ENCODE measurements around the gene SAP25.
A peak's percentile ranks its signal among the peaks of the same experiment; 100 is the strongest.

DNA sequence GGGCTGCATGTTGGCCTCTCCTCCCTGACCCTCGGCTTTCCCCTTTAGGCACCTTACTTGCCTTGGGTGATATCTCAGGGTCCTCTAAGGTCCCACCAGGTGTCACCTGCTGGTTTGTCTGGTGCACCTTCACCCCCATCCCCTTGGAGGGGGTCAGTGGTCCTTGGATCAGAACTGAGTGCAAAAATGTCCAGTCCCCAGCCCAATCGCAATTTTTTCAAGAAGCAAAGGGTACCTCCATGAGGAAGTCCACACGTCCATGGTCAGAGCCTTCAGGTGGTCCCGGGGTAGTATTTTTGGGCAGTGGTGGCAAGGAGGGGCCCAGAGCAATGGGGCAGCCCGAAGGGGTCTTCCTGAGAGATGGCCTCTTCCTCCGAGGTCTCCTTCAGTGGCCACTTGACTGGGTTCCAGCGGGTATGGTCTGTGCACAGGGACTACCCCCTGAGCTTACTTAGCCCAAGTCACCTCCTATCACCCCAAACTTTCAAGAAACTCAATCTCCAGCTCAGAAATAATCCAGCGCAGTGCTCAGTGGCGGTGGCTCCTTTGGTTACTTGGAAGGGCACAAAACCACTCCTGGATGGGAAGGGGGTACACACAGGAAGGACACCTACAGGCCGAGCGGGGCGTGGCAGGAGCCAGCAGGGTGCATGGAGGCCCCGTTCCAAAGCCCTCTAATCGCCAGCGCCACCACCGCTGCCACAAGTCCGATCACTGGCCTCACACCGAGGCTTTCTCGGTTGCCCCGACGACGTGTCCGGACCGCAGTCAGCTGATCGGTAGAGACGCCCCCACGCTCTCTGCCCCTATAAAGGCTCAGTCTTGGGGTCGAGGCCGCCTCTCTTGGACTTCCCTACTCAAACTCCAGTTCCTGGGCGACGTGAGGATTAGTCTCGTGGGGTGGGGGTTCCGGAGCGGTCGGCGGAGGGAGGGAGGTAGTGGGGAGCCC lies 4.5 kb downstream of the SAP25 start:
- TF ChIP-seq, protein P1, sequence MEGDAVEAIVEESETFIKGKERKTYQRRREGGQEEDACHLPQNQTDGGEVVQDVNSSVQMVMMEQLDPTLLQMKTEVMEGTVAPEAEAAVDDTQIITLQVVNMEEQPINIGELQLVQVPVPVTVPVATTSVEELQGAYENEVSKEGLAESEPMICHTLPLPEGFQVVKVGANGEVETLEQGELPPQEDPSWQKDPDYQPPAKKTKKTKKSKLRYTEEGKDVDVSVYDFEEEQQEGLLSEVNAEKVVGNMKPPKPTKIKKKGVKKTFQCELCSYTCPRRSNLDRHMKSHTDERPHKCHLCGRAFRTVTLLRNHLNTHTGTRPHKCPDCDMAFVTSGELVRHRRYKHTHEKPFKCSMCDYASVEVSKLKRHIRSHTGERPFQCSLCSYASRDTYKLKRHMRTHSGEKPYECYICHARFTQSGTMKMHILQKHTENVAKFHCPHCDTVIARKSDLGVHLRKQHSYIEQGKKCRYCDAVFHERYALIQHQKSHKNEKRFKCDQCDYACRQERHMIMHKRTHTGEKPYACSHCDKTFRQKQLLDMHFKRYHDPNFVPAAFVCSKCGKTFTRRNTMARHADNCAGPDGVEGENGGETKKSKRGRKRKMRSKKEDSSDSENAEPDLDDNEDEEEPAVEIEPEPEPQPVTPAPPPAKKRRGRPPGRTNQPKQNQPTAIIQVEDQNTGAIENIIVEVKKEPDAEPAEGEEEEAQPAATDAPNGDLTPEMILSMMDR (IDR thresholded peaks at IDR 0.05): peak; percentile 51
- TF ChIP-seq, protein P2, sequence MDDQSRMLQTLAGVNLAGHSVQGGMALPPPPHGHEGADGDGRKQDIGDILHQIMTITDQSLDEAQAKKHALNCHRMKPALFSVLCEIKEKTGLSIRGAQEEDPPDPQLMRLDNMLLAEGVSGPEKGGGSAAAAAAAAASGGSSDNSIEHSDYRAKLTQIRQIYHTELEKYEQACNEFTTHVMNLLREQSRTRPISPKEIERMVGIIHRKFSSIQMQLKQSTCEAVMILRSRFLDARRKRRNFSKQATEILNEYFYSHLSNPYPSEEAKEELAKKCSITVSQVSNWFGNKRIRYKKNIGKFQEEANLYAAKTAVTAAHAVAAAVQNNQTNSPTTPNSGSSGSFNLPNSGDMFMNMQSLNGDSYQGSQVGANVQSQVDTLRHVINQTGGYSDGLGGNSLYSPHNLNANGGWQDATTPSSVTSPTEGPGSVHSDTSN (IDR thresholded peaks at IDR 0.05): no peak
- no peak for TF ChIP-seq SIN3A (IDR thresholded peaks at IDR 0.05; ENCODE audit: borderline replicate concordance, low read depth, low read length)
- TF ChIP-seq EP300 (IDR thresholded peaks at IDR 0.05; ENCODE audit: borderline replicate concordance in 1 of 2, low read depth in 1 of 2, low read length in 1 of 2): no peak

All from SK-N-SH (cell line).